ENCODE results near the gene PLIN5. TPM values are rescaled to one million over a fixed set of nuclear protein-coding genes. Genes with fewer than 3 reads are reported as not detected.

The PLIN5 gene
- total RNA-seq, 2 experiments from 2014 or later = 0.31 to 0.93 TPM

GRCh38 chr19:4474514-4475022 lies 60.5 kb downstream of the PLIN5 start:
- Mint-ChIP-seq H3K27me3 (no peaks in the 10 kb centered on the region), H3K4me3 (peak overlapping the region; percentile 83), H3K36me3 (ENCODE audit: low read depth) (peaks cover 18% of the 10 kb centered on the region), H3K4me1 (ENCODE audit: low read depth) (peaks cover 24% of the 10 kb centered on the region), H3K27ac (peak overlapping the region; percentile 34), H3K9me3 (no peaks in the 10 kb centered on the region)
- Histone ChIP-seq H3K27ac (ENCODE audit: low read depth in 1 of 2, low read length in 2 of 2) (no peak overlapping the region), H3K27me3 (ENCODE audit: control insufficient read depth in 1 of 2, insufficient read depth in 2 of 2, low read length in 2 of 2) (no peaks in the 10 kb centered on the region), H3K9me3 (ENCODE audit: control insufficient read depth in 1 of 2, insufficient read depth in 1 of 2, low read length in 2 of 2) (no peaks in the 10 kb centered on the region), H3K4me3 (ENCODE audit: low read length) (peak overlapping the region; percentile 5), H3K4me1 (ENCODE audit: insufficient read depth, low read length) (peaks cover 35% of the 10 kb centered on the region), H3K36me3 (ENCODE audit: insufficient read depth, low read length) (peaks cover 21% of the 10 kb centered on the region)
- TF ChIP-seq CTCF (IDR thresholded peaks at IDR 0.05) = no peak
- DNase-seq (peak in 2 of 14 experiments; percentile 18 to 38), ATAC-seq (ENCODE audit: poor library complexity) (no peak)
- ChIA-PET POLR2A (no interaction called here), CTCF (no interaction called here)
- intact Hi-C loops (cut with DNase I, micrococcal nuclease) = loop anchor here in 1 of 2 experiments (5.0 to 10.0 kb wide), 4 partner anchors 147 to 320 kb away; partner anchors contain the start of genes FEM1A, TNFAIP8L1 and YJU2

- peaks cover 24% of the 10 kb centered on the region for H3K4me1 Mint-ChIP-seq (ENCODE audit: low read depth)
- DNase-seq = no peak
- ChIA-PET CTCF (no interaction called here), POLR2A (no interaction called here)
- no peaks in the 10 kb centered on the region for H3K9me3 Mint-ChIP-seq
- Histone ChIP-seq H3K36me3 (ENCODE audit: insufficient read depth, low read length) (peaks cover 21% of the 10 kb centered on the region), H3K27ac (ENCODE audit: low read depth in 1 of 2, low read length in 2 of 2) (no peak overlapping the region), H3K4me3 (ENCODE audit: low read length) (no peak overlapping the region), H3K9me3 (ENCODE audit: control insufficient read depth in 1 of 2, insufficient read depth in 1 of 2, low read length in 2 of 2) (no peaks in the 10 kb centered on the region), H3K27me3 (ENCODE audit: control insufficient read depth in 1 of 2, insufficient read depth in 2 of 2, low read length in 2 of 2) (no peaks in the 10 kb centered on the region), H3K4me1 (ENCODE audit: insufficient read depth, low read length) (peaks cover 35% of the 10 kb centered on the region)
- ATAC-seq (ENCODE audit: poor library complexity) = no peak
- H3K4me3 Mint-ChIP-seq = peak overlapping the region; percentile 83
- no peak for TF ChIP-seq CTCF (IDR thresholded peaks at IDR 0.05)
- peaks cover 18% of the 10 kb centered on the region for H3K36me3 Mint-ChIP-seq (ENCODE audit: low read depth)
- intact Hi-C loops (cut with DNase I, micrococcal nuclease) = loop anchor here in 1 of 2 experiments (5.0 to 10.0 kb wide), 4 partner anchors 147 to 321 kb away; partner anchors contain the start of genes FEM1A, TNFAIP8L1 and YJU2
- no peaks in the 10 kb centered on the region for H3K27me3 Mint-ChIP-seq
- H3K27ac Mint-ChIP-seq = peak overlapping the region; percentile 34
Measured at GRCh38 chr19:4473763-4474513, 61.1 kb downstream of the PLIN5 start.

- Mint-ChIP-seq H3K27me3 (no peaks in the 10 kb centered on the region), H3K4me3 (peak overlapping the region; percentile 83), H3K9me3 (no peaks in the 10 kb centered on the region), H3K36me3 (ENCODE audit: low read depth) (peaks cover 18% of the 10 kb centered on the region), H3K4me1 (ENCODE audit: low read depth) (peaks cover 24% of the 10 kb centered on the region), H3K27ac (no peak overlapping the region)
- DNase-seq = peak in 1 of 14 experiments; percentile 50
- Histone ChIP-seq H3K9me3 (ENCODE audit: control insufficient read depth in 1 of 2, insufficient read depth in 1 of 2, low read length in 2 of 2) (no peaks in the 10 kb centered on the region), H3K27me3 (ENCODE audit: control insufficient read depth in 1 of 2, insufficient read depth in 2 of 2, low read length in 2 of 2) (no peaks in the 10 kb centered on the region), H3K36me3 (ENCODE audit: insufficient read depth, low read length) (peaks cover 18% of the 10 kb centered on the region), H3K4me1 (ENCODE audit: insufficient read depth, low read length) (peaks cover 35% of the 10 kb centered on the region), H3K4me3 (ENCODE audit: low read length) (peak overlapping the region; percentile 62), H3K27ac (ENCODE audit: low read depth in 1 of 2, low read length in 2 of 2) (no peak overlapping the region)
- no peak for ATAC-seq (ENCODE audit: poor library complexity)
- ChIA-PET POLR2A (no interaction called here), CTCF (no interaction called here)
- TF ChIP-seq CTCF (IDR thresholded peaks at IDR 0.05) = no peak
- intact Hi-C loops (cut with DNase I, micrococcal nuclease) = loop anchor here in 1 of 2 experiments (5.0 to 10.0 kb wide), 4 partner anchors 146 to 322 kb away; partner anchors contain the start of genes FEM1A, TNFAIP8L1 and YJU2
Measured at GRCh38 chr19:4473011-4473762, 61.8 kb downstream of the PLIN5 start.

Other genes with a start within 250 kb of the PLIN5 start
- 10 to 100 TPM; 17.6 to 20.9 TPM for gene TMIGD2, start 232.8 kb downstream of the PLIN5 start, total RNA-seq
- 1 to 10 TPM in 1 of 2 experiments, under 1 TPM in 1; 0.98 to 1.0 TPM for gene FSD1, start 230.6 kb downstream of the PLIN5 start, total RNA-seq
- gene STAP2, start 196.4 kb downstream of the PLIN5 start, total RNA-seq = 1 to 10 TPM; 1.7 to 1.8 TPM
- 10 to 100 TPM; 10.3 to 11.0 TPM for gene MPND, start 191.7 kb downstream of the PLIN5 start, total RNA-seq
- 10 to 100 TPM; 39.3 to 40.9 TPM for gene SH3GL1, start 134.7 kb downstream of the PLIN5 start, total RNA-seq
- gene CHAF1A, start 132.6 kb downstream of the PLIN5 start, total RNA-seq = 10 to 100 TPM; 27.5 to 27.8 TPM
- gene UBXN6, start 77.4 kb downstream of the PLIN5 start, total RNA-seq = 10 to 100 TPM; 54.5 to 58.4 TPM
- gene HDGFL2, start 62.9 kb downstream of the PLIN5 start, total RNA-seq = 10 to 100 TPM; 17.2 to 18.0 TPM
- not detected for gene PLIN4, start 16.7 kb downstream of the PLIN5 start, total RNA-seq
- gene LRG1, start 4.8 kb upstream of the PLIN5 start, total RNA-seq = not detected
- under 1 TPM; 0.14 to 0.17 TPM for gene SEMA6B, start 24.5 kb upstream of the PLIN5 start, total RNA-seq
- 1 to 10 TPM; 4.4 to 5.1 TPM for gene TNFAIP8L1, start 104.3 kb upstream of the PLIN5 start, total RNA-seq
- 10 to 100 TPM; 22.0 to 23.0 TPM for gene MYDGF, start 135.1 kb upstream of the PLIN5 start, total RNA-seq
- 10 to 100 TPM; 67.9 to 72.8 TPM for gene DPP9, start 188.6 kb upstream of the PLIN5 start, total RNA-seq

Measured in CD4-positive, alpha-beta T cell (primary cell).